NCI-H2107 (cell line): ENCODE measurements around the gene ITPR3.
A peak's percentile ranks its signal among the peaks of the same experiment; 100 is the strongest.

Experiments used
- DNase-seq: peaks from one replicate; lab custom pipeline; 2025; lab: John Stamatoyannopoulos, UW

The ITPR3 gene

DNA sequence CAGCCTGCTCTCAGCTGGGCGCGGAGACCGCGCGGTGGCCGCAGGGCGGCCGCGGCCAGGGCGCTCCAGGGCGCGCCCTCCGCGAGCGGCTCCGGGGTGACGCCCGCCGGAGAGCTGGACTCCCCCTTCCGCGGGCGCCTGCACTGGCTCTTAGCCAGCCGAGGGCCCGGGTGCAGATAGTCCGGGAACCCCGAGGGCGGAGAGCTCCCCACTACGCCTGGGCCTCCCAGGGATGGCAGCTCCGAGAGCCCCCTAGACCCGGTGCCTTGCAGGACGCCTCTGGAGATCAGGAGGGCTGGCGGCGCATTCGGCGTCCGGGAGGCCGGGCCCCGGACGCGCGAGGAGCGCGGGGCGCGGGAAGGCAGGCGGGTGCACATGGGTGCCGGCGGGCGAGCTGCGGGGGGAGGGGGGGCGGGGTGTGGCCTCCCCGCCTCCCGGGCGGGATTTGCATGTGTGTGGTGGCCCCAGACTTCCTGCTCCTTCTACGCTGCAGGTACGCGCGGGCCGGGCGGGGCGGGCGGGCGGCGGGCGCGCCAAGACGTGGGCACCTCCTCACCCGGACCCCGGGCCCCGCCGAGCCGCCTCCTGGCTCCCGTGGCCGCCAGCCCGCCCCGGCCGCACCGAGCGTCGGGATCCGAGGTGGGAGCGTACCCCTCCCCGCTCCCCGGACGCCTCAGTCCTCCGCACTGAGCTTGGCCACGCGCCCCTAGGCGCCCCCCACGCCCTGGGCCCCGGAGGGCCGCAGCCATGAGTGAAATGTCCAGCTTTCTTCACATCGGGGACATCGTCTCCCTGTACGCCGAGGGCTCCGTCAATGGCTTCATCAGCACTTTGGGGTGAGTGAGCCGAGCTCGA, at the start of gene ITPR3:
ITPR3 (plus strand) TSS at position 467 of the 855 bp plus-strand sequence; CDS start at position 748, 281 bp downstream.
- no peak for DNase-seq

DNA sequence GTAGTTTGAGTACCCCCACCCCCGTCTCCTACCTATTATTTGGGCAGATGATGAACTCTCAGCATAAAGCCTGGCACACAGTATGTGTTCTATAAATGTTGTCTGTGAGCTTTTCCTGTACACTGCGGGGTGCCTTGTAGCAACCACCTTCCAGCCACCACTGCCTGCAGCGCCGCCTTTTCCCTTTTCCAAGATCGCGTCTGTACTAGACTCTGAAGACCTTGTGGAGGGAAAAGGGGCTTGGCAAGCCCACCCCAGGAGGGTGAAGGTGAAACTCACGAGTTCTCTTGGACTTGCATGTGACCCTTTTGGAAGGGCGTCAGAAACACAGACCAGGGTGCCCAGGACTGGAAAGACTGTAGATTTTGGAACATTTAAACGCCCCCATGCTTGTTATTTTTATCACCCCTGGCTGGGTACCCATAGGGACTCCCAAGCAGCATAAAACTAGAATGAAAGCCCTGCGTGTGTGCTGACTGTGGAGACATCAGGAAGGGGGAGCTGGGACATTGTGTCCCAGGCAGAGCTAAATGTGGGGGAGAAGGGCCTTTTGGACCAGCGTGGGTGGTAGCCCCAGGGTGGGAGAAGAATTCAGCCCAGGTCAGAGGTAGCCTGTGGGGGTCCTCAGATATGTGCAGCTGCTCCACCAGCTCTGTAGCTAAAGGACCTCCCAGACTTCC, 49.3 kb upstream of the ITPR3 start:
- no peak for DNase-seq

DNA sequence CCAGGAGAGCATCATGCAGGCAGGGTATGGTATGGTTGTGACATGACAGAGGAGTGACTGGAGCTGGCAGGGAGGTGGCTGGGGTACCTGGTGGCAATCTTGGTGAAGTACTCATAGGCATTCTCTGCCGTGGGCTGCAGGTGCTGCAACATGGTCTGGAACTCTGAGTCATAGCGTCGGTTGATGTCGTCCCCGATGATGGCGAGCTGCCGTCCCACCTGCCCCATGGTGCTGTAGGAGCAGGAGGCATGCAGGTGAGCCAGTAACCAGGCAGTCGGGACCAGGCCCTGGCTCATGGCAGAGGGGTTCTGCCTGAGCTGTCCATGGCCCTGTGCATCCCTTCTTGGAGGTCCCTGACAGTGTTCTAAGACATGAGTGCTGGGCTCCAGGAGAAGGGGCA, 45.9 kb upstream of the ITPR3 start:
- DNase-seq, result no peak

DNA sequence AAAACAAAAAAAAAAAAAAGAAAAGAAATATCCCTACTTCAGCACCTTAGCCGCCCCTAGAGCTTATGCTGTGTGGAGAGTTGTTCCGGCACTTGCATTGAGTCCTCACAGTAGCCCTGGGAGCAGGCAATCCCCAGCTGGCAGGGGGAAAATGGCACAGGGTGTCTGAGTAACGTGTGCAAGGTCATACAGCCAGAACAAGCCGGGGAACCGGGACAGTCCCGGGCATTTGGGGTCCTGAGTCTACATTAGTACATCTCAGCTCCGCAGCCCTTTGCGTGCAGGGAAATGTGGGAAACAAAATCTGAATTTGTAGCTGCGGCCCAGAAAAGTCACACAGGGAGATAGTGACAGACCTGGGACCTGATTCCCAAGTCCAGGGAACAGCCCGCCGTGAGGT, 44.5 kb upstream of the ITPR3 start:
- DNase-seq, result no peak

DNA sequence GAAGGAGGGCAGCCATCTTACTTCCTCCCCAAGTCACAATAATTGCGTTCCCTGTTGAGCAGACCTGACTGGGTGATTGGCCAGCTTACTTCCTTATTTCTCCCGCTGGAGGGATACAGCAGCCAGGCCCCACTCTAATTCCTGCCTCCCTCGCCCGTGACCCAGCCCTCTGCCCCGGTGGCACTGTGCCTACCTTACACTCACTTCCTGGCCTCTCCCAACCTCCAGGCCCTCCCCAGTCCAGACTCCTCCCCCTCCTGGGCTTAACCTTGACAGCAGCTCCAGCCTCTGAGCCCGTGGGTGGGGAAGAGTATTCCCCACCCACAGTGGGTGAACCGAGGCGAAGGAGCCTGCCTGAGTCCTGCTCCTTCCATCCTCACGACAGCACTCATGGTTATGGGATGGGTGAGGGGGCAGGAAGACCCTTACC, 44.0 kb upstream of the ITPR3 start:
- DNase-seq, result no peak

DNA sequence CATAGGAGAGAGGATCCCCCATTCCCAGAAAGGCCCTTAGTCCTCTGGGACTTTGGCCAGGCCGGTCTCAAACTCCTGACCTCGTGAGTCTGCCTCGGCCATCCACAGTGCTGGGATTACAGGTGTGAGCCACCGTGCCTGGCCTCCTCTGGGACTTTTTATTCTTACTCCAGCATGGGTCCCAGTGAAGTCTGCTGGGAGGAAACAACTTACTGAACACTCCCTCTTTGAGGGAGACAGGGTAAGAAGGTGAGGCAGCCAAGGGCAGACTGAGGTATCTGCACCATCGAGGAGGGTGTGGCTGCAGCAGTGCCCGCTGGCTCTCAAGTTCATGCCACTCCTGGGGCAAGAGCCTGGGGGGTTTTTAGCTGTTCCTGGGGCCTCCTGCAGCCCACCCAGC, 43.4 kb upstream of the ITPR3 start:
- DNase-seq, result no peak

DNA sequence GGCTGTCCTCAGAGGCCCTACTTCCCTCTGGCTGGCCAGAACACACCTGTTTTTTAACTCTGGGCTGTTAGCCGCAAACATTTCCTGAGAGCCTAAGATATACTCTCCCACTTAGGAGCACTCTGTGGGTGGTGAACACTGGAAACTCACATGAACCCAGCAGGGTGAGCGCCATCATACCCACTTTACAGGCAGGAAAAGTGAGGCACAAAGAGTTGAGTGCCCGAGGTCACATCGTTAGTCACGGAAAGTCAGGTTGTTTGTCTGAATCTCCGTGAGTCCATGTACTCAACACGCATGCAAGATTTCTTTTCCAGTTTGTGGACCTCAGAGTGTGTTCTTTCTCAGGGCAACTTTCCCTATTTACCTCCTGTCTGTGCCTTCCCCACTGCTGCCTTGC, 43.0 kb upstream of the ITPR3 start:
- DNase-seq, result no peak

DNA sequence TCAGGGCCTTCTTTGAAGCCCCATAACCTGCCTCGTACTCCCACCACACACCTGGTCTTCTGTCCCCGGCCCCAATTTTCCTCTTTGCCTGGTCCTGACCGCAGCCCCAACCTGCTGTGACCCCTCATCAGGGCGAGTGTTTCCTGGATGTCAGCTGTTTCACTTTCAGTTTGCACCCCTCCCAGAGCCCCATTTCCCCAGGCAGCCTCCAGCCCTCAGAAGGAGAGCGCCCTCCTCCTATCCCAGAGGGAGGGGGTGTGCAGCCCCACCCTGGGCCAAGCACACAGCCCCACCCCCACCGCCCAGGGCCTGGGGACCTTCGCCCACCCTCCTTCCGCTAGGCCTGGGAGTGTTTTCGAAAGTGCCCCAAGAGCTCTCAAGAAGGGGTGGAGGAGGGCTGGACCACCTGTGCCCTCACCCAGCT, 42.5 kb upstream of the ITPR3 start:
- no peak for DNase-seq

DNA sequence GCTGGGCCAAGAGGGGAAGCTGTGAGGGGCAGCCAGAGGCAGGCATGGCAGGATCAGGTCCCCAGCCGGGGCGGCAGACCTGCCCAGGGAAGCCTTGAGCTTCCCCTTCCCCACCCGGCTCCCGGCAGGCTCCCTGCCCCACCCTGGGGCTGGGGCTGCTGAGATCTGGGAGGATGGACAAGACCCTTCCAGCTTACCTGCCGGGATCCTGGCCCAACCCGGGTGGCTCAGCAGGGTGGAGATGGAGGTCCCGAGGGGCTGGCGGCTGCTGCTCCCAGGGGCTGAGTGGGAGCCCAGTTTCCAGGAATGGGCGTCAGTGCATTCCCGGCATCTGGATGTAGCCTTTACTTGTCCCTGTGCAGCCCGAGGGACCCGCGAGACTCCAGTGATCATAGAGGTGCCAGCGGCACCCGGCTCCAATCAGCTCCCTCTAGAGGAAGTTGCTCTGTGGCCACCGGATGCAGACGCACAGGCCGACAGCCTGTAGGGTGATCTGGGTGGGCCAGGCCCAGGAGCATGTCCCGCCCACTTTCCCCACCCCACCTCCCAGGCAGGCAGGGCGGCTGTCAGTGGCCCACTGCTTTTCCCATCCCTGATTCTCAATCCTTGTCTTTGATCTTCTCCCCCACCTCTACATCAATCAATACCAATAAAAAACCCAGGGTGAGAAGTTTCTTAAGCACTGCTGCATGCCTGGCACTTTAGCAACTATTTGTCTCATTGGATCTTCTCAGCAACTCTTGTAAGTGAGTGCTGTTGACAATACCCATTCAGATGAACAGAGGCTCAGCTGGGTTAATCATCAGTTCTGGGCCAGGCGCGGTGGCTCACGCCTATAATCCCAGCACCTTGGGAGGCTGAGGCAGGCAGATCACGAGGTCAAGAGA, 41.1 kb upstream of the ITPR3 start, which contains the start of gene BAK1:
BAK1 (minus strand) TSS at position 449 of the 887 bp plus-strand sequence. CDS start 2,672 bp downstream, outside the sequence.
- DNase-seq, result no peak

DNA sequence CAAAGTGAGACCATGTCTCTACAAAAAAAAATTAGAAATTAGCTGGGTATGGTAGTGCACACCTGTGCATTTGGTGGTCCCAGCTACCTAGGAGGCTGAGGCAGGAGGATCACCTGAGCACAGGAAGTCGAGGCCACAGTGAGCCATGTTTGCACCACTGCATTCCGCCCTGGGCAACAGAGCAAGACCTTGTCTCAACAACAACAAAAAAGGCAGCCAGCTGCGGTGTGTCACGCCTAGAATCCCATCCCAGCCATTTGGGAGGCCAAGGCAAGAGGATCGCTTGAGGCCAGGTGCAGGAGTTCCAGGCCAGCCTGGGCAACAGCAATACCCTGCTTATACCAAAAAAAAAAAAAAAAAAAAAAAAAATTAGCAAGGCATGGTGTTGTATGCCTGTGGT, 39.9 kb upstream of the ITPR3 start:
- DNase-seq, result no peak

DNA sequence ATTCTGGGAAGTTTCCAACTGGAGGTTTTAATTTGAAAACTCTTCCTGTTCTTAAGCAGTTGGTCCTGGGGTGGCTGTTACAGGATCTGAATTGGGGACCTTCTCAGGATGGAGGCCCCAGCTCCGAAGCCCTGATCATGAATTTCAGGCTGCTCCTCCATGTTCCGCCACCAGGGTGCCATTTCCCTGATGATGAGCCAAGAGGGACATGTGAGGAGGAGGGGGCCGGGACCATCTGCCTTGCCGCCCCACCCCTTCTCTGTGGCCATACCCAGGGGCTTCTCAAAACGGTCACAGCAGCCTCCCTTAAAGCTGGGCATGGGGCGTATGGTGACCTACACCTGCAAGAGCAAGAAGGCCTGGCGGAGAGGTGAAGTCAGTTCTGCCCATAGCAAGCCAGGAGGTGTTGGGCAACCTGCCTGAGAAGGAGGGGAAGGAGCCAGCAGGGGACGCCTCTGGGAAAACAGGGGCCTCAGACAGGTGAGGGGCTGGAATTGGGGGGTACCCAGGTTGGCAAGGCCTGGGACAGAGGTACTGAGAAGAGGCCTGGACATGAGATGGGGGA, 37.4 kb upstream of the ITPR3 start:
- DNase-seq, result no peak

DNA sequence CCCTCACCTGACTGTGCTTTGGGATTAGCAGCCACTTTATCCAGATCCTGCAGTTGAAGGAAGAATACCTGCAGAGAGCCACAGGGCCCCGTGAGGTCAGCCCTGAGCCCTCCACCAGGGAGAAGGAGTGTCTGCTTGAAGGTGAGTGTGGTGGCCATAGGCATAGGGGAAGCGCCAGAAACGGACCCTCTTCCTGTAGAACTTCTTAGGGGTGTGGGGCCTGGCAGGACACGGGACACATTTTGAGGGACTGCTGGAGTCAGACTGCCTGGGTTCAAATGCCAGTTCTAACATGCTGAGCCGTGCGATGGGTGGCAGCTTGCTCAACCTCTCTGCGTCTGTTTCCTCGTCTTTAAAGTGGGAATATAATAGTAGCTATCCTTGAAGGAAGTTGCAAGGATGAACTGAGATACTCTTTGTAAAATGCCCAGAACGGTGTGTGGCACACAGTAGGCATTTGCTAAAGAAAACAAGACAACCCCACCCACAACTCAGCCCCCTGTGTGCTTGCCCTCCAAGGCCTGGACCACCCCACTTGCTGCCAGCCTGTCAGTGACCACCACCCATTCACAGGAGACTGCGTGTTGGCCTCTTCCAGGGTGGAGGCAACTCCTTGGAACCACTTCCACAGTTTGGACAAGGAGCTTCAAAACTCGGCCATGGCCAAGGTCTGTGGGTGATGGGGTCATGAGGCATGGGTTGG, 36.3 kb upstream of the ITPR3 start:
- DNase-seq, result no peak

DNA sequence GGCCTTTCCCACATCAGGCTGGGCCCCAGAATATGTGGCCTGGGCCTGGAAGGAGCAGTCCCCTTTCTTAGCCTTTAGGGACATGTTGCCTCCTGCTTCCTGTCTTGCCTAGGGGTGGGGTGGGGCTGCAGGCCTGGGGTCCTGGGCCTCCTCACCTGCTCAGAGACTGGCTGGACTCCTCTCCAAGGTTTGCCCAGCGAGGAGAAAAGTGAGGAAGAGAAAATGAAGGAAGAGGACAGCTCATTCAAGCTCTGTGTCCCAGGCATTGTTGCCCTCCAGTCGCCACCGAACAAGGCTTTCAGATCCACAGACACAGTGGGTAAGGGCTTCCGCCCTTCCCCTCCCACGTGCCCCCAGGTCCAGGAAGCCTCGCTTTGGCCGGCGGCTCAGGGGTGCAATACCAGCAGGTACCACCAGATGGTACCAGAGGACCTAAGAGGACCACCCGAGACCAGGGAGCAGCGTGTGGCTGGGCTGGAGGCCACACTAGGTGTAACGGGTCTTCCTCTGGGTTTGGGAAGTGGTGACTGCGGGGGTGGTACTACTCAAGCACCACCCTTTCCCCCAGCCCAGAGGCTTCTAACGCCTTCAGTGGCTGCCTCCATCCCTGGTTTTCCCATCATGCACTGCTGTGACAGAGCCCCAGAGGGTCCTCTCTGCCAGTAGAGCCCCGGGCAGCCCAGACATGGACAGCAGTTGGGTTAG, 35.6 kb upstream of the ITPR3 start:
- DNase-seq, result peak; percentile 27

DNA sequence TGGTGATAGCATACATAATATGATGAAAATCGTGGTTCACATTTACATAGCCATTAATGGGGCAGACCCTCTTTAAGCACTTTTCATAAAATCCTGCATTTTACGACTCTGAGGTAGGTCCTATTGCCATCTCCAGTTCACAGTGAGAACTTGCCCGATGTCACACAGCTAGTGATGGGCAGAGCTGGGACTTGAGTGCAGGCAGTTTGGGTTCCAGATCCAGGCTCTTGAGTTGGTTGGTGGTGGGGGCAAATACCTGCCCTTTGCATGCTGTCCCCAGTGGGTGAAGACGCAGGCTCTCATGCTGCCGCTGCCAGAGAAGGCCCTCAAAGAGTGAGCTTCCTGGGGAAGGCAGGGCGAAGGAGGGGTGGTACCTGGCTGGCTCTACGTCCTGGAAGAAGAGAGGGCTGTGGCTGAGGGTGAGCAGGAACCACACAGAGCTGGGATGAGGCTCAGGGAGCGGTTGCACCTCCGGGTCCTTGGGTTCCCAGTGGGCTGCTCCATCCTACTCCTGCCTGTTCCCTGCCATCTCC, 34.9 kb upstream of the ITPR3 start:
- DNase-seq, result no peak

DNA sequence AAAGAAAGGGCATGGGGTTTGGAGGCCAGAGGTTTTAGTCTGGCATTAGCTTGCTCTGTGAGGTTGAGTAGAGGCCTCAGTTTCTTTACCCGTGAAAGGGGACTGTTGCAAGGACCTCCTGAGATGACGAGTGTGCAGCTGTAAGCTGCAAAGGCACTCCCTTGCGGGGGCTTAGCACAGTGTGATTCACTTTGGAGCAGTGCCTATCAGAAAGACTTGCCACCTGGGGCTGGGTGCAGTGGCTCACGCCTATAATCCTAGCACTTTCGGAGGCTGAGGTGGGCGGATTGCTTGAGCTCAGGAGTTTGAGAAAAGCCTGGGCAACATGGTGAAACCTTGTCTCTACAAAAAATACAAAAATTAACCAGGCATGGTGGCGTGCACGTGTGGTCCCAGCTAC, 33.6 kb upstream of the ITPR3 start:
- DNase-seq, result no peak

DNA sequence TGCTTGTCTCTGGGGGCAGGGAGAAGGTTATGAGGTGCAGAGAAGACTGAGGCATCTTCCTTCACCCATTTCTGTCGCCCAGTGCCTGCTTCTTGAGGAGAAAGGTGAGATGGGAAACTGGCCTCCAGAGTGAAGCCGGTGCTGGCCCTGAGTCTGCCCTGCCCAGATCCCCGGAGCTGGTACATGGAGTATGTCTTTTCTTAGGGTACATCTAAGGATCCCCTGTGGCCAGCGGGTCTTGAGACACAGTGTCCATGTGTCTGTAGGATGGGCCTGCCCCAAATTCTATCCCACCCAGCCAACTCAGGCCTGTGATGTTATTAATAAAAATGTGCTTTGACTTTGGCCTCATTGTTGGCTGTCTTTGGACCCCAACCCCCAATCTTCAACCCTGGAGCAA, 32.2 kb upstream of the ITPR3 start:
- DNase-seq, result no peak

DNA sequence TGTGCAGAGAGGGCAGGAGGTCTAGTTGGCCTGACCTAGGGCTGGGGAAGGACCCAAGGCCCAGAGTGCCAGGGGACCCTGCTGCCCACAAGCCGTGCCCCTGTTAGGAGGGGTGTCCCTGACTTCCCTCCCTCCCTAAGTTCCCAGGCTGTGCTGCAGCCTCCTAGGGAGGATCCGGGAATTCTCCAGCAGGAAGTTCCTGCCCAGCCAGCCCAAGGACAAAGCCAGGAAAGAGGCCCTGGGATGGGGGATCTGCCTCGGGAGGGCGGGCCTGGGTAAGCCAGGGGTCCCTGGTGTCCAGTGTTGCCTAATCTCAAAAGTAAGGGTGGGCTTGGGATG, 31.8 kb upstream of the ITPR3 start:
- no peak for DNase-seq

DNA sequence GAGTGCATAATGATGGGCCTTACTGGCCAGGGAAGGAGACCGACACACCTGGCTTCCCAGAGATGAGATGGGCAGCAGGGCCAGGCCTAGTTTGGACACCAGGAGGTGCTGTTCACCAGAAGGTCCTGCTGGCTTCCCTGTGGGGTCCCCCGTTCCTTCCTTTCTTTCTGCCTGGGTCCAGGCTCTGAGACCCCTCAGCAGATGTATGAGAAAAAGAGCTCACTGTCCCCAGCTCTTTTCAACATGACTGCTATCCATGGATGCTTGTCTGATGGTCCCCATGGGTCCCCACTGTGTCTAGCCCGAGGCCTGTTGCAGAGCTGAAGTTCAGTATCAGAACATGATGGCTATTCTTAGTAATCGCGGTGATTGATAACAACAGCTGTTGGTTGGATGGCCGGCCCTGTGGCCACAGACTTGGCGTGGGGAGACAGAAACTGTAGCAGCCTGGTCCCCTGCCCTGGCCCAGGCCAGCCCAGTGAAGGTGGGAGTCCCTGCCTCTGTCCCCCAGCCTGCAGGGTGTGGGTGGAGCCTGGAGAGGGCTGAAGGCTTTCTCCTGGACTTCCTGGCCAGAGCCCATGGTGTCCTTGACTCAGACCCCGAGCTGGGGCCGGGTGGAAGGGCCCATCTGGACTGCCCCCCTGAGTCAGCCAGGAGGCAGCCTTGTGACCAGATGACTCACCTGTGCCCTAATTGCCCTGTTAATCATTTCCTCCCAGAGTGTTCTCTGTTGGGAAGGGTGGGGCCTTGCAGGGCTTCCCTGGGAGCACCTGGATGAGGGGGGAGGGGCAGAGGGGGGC, 31.2 kb upstream of the ITPR3 start:
- DNase-seq, result no peak

DNA sequence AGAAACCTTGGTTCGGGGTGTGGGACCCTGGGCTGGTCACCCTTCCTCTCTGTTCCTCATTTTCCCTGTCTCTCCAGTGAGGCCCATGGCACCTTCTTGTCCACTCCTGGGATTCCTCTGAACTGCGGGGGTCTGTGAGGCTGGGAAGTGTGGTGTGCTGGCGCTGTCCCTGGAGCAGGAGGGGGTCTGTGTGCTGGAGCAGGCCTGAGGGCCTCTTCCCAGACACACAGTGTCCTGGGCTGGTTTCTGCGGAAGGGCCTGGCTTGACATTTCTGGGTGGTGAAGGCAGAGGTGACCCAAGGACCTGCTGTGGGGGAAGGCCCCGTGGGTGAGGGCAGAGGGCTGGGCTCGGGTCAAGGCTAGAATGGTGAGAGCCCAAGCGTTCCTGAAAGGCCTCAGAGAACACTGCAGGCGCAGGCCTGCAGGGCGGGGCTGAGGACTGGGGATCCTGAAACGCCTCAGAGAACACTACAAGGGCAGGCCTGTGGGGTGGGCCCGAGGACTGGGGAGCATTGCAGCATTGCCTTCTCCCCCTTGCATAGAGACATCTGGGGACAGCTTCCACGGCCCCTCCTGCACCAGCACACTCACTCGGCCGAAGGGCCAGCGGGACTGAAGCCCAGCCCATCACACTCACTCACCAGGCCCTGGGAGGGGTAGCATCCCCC, 30.5 kb upstream of the ITPR3 start:
- DNase-seq, result no peak
